Measurements from ENCODE around the gene TCF7. TPM values are rescaled to one million over a fixed set of nuclear protein-coding genes. Genes with fewer than 3 reads are reported as not detected.

The TCF7 gene
- polyA plus RNA-seq, 1 of the 3 experiments (the other 2 are of a cell fraction) = 2.7 TPM

GRCh38 chr5:134073404-134073803, 41.1 kb upstream of the TCF7 start:
- CTCF ChIA-PET = interaction anchor here (0.8 to 3.8 kb wide), 5 partner anchors 12 to 67 kb away, joined by 3 to 25 read pairs (median 4); no protein-coding TSS in a partner anchor
- Histone ChIP-seq H3K79me2 (ENCODE audit: insufficient read depth) (no peaks in the 10 kb centered on the region), H3K9me2 (no peaks in the 10 kb centered on the region), H3K4me3 (ENCODE audit: low read depth in 2 of 2, low read length in 1 of 2) (no peak overlapping the region), H4K20me1 (ENCODE audit: insufficient read depth) (no peaks in the 10 kb centered on the region), H3K27ac (ENCODE audit: low read depth in 2 of 2, low read length in 1 of 2) (no peak overlapping the region), H3K4me1 (ENCODE audit: control insufficient read depth in 1 of 2, insufficient read depth in 2 of 2, low read depth in 1 of 2, low read length in 1 of 2) (peaks cover 0 to 8% of the 10 kb centered on the region in 2 experiments; a peak in 1 of 4 replicates), H3K9me3 (no peaks in the 10 kb centered on the region), H2AFZ (ENCODE audit: low read depth) (no peak overlapping the region), H3F3A (replicated peaks; ENCODE audit: insufficient read depth) (no peaks in the 10 kb centered on the region), H3K36me3 (replicated peaks in 1 of 2; ENCODE audit: control insufficient read depth in 1 of 2, insufficient read depth in 2 of 2, low read length in 1 of 2) (no peaks in the 10 kb centered on the region), H3K27me3 (ENCODE audit: insufficient read depth) (no peaks in the 10 kb centered on the region), H3K4me2 (no peak overlapping the region), H3K9ac (no peak overlapping the region; the same call in 1 of the 2 replicates)
- POLR2A ChIA-PET = no interaction called here
- 77% methylated on average over 2 of the region's 2 CpGs for WGBS (ENCODE audit: low lambda C conversion rate)
- TF ChIP-seq EZH2phosphoT487 (IDR thresholded peaks at IDR 0.05; ENCODE audit: borderline replicate concordance, low read depth) (no peak), GATA2 (CRISPR knock-in tag; IDR thresholded peaks at IDR 0.05) (no peak), JUND (IDR thresholded peaks at IDR 0.05) (no peak), TCF12 (IDR thresholded peaks at IDR 0.05) (no peak), ZBTB33 (IDR thresholded peaks at IDR 0.05; ENCODE audit: borderline replicate concordance, low read depth) (no peak), TEAD4 (IDR thresholded peaks at IDR 0.05; ENCODE audit: borderline replicate concordance, insufficient read depth) (no peak), ELF1 (IDR thresholded peaks at IDR 0.05) (no peak), SIN3A (IDR thresholded peaks at IDR 0.05; ENCODE audit: borderline replicate concordance, low read depth, low read length) (no peak), FOSL2 (IDR thresholded peaks at IDR 0.05; ENCODE audit: borderline replicate concordance, low read depth) (no peak), MEF2A (IDR thresholded peaks at IDR 0.05; ENCODE audit: borderline replicate concordance, low read depth) (no peak)
- TF ChIP-seq, protein P1, sequence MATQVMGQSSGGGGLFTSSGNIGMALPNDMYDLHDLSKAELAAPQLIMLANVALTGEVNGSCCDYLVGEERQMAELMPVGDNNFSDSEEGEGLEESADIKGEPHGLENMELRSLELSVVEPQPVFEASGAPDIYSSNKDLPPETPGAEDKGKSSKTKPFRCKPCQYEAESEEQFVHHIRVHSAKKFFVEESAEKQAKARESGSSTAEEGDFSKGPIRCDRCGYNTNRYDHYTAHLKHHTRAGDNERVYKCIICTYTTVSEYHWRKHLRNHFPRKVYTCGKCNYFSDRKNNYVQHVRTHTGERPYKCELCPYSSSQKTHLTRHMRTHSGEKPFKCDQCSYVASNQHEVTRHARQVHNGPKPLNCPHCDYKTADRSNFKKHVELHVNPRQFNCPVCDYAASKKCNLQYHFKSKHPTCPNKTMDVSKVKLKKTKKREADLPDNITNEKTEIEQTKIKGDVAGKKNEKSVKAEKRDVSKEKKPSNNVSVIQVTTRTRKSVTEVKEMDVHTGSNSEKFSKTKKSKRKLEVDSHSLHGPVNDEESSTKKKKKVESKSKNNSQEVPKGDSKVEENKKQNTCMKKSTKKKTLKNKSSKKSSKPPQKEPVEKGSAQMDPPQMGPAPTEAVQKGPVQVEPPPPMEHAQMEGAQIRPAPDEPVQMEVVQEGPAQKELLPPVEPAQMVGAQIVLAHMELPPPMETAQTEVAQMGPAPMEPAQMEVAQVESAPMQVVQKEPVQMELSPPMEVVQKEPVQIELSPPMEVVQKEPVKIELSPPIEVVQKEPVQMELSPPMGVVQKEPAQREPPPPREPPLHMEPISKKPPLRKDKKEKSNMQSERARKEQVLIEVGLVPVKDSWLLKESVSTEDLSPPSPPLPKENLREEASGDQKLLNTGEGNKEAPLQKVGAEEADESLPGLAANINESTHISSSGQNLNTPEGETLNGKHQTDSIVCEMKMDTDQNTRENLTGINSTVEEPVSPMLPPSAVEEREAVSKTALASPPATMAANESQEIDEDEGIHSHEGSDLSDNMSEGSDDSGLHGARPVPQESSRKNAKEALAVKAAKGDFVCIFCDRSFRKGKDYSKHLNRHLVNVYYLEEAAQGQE (IDR thresholded peaks at IDR 0.05; ENCODE audit: low read depth, low read length) = no peak
- TF ChIP-seq, protein P2, sequence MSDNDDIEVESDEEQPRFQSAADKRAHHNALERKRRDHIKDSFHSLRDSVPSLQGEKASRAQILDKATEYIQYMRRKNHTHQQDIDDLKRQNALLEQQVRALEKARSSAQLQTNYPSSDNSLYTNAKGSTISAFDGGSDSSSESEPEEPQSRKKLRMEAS (IDR thresholded peaks at IDR 0.05; ENCODE audit: low read depth) = no peak
- no peak for DNase-seq

All from SK-N-SH (cell line).